MCF 10A (cell line): ENCODE data around the gene SARM1. TPM values are rescaled to one million over a fixed set of nuclear protein-coding genes. Genes with fewer than 3 reads are reported as not detected.

ENCODE experiments used
- BruUV-seq: library from RNA; stranded (reverse); fragments of 400-500 nt; replicated peaks from 2 replicates; lab custom pipeline; 2021; lab: Mats Ljungman, UMichigan
- CTCF ChIA-PET: fragments of 300-600 bp; sonication (Branson Sonifier 250); formaldehyde crosslinking; extraction: SDS; loops from one replicate; lab custom pipeline; 2021; ENCODE audit warnings: antibody characterized with exemption, inconsistent platforms; lab: Yijun Ruan, JAX
- POLR2A ChIA-PET: fragments of 300-600, 350-650 bp; sonication (Branson Sonifier 250); formaldehyde crosslinking; extraction: SDS; loops from one replicate; lab custom pipeline; 2020; ENCODE audit warnings: antibody characterized with exemption, inconsistent platforms; lab: Yijun Ruan, JAX
- DNase-seq: peaks from one replicate; pipeline ENCODE4 v3.0.0-alpha.2; 2018; ENCODE audit not compliant: unreplicated experiment
- H3K27ac Mint-ChIP-seq: one replicate; pipeline ENCODE4 v1.8.0; 2022; ENCODE audit warnings: mild to moderate bottlenecking, low read depth, mixed read lengths; ENCODE audit not compliant: unreplicated experiment
- H3K27me3 Mint-ChIP-seq: one replicate; pipeline ENCODE4 v1.8.0; 2022; ENCODE audit warnings: mixed read lengths; ENCODE audit not compliant: insufficient read depth, unreplicated experiment
- H3K36me3 Mint-ChIP-seq: one replicate; pipeline ENCODE4 v1.8.0; 2022; ENCODE audit warnings: mild to moderate bottlenecking, moderate library complexity, mixed read lengths; ENCODE audit not compliant: insufficient read depth, unreplicated experiment
- H3K4me1 Mint-ChIP-seq: one replicate; pipeline ENCODE4 v1.8.0; 2022; ENCODE audit warnings: mixed read lengths; ENCODE audit not compliant: insufficient read depth, unreplicated experiment
- H3K4me3 Mint-ChIP-seq: one replicate; pipeline ENCODE4 v1.8.0; 2022; ENCODE audit warnings: mild to moderate bottlenecking, moderate library complexity, mixed read lengths; ENCODE audit not compliant: unreplicated experiment
- H3K9me3 Mint-ChIP-seq: one replicate; pipeline ENCODE4 v1.8.0; 2022; ENCODE audit warnings: mixed read lengths; ENCODE audit not compliant: unreplicated experiment
- CTCF ChIP-seq: fragments of 200-600 bp; IDR thresholded peaks from one replicate; pipeline ENCODE4 v1.8.0; 2022; ENCODE audit warnings: antibody characterized with exemption, mild to moderate bottlenecking; ENCODE audit not compliant: unreplicated experiment
- intact Hi-C: fragments of 100-400 bp; cut with micrococcal nuclease; formaldehyde crosslinking; loops from 2 replicates; pipeline ENCODE4 v1.14.1; 2022
- total RNA-seq: library from RNA; stranded (reverse); gene quantifications from 2 replicates; pipeline ENCODE4 v1.2.3, GENCODE V29; 2022

SARM1 gene
- total RNA-seq, 1 experiment from 2014 or later: 0.63 TPM

GRCh38 chr17:28366605-28367004 lies 4.9 kb upstream of the SARM1 start:
- ChIA-PET POLR2A (interaction anchor here (0.8 to 4.0 kb wide), 3 partner anchors 9 to 39 kb away, joined by 4 to 22 read pairs (median 4); partner anchors contain the start of genes POLDIP2 and SLC46A1), CTCF (interaction anchor here (1.5 kb wide), 1 partner anchor 50 kb away, joined by 4 read pairs; no protein-coding TSS in a partner anchor)
- Mint-ChIP-seq H3K4me1 (peaks cover 5% of the 10 kb centered on the region), H3K27ac (no peak overlapping the region), H3K9me3 (no peaks in the 10 kb centered on the region), H3K36me3 (peaks cover 22% of the 10 kb centered on the region), H3K27me3 (no peaks in the 10 kb centered on the region), H3K4me3 (no peak overlapping the region)
- BruUV-seq: no TSS peak
- DNase-seq: no peak
- intact Hi-C loops: no loop called here
- no peak for TF ChIP-seq CTCF

- Mint-ChIP-seq H3K27me3 (no peaks in the 10 kb centered on the region), H3K4me1 (peaks cover 5% of the 10 kb centered on the region), H3K4me3 (no peak overlapping the region), H3K27ac (no peak overlapping the region), H3K9me3 (no peaks in the 10 kb centered on the region), H3K36me3 (peaks cover 10% of the 10 kb centered on the region)
- TF ChIP-seq CTCF: no peak
- POLR2A ChIA-PET: interaction anchor here (1.0 to 4.0 kb wide), 2 partner anchors 10 to 38 kb away, joined by 4 to 22 read pairs; partner anchors contain the start of genes POLDIP2 and SLC46A1
- intact Hi-C loops: no loop called here
- DNase-seq: no peak
- CTCF ChIA-PET: interaction anchor here (0.6 to 3.9 kb wide), 4 partner anchors 9 to 184 kb away, joined by 3 to 16 read pairs (median 4); no protein-coding TSS in a partner anchor
- no TSS peak for BruUV-seq
Measured at GRCh38 chr17:28367641-28368305, 3.7 kb upstream of the SARM1 start.

GRCh38 chr17:28368306-28368831 lies 3.1 kb upstream of the SARM1 start:
- intact Hi-C loops: no loop called here
- H3K27me3 Mint-ChIP-seq: no peaks in the 10 kb centered on the region
- no peaks in the 10 kb centered on the region for H3K9me3 Mint-ChIP-seq
- peaks cover 9% of the 10 kb centered on the region for H3K36me3 Mint-ChIP-seq
- DNase-seq: no peak
- H3K4me1 Mint-ChIP-seq: peaks cover 5% of the 10 kb centered on the region
- ChIA-PET POLR2A (interaction anchor here (0.6 to 4.0 kb wide), 2 partner anchors 11 to 289 kb away, joined by 3 to 22 read pairs; partner anchors contain the start of gene POLDIP2), CTCF (interaction anchor here (1.0 to 3.9 kb wide), 4 partner anchors 9 to 126 kb away, joined by 3 to 16 read pairs (median 6); no protein-coding TSS in a partner anchor)
- H3K27ac Mint-ChIP-seq: no peak overlapping the region
- no peak overlapping the region for H3K4me3 Mint-ChIP-seq
- TF ChIP-seq CTCF: no peak
- BruUV-seq: no TSS peak
